Heart left ventricle (tissue), 13 donors: ENCODE results near the gene SRSF5.

ENCODE experiments used
- CTCF ChIP-seq, 12 donors: fragments of 200-600 bp; sonication (generic) in 4 of 12; IDR thresholded peaks; one replicate each; pipeline versions ENCODE4 v1.5.0 to v1.8.0; 2018 to 2022; ENCODE audit warnings: antibody characterized with exemption in 12 of 12, mild to moderate bottlenecking in 5 of 12
- POLR2A ChIP-seq, 2 donors: fragments of 450-650 bp; IDR thresholded peaks; one replicate each; pipeline ENCODE4 v1.6.1; 2017; ENCODE audit warnings: antibody characterized with exemption in 2 of 2, mild to moderate bottlenecking in 2 of 2, moderate library complexity in 2 of 2
- donor health status: ischemic (EF 13 %, LVEDD 7.1; RV severe dilation, severe dysfunction).
- donor health status: DM: no; HTN: yes; CAD: no.
- donor health status: DM: no; HTN: no; CAD: no.
- donor health status: ischemic (EF 25% LVEDD 6.9; RV normal size, moderate dysfunction).
- donor health status: ischemic (EF 25% LVEDD 5.7; RV mildly dilated, moderate dysfunction).
- donor health status: ischemic (EF 35%, LVEDD 5.7; RV mildly dilated, moderate dysfunction).
- donor health status: nonischemic (EF 11% LVEDD 7.7; RV severe dilation, severe dysfunction).
- donor health status: DM: yes; HTN: yes; CAD: no.
- donor health status: PGD.
- donor health status: ischemic (EF 29% LVEDD 5.4; RV normal size, mild dysfunction).
- donor health status: nonischemic (EF 23%, LVEDD 6.1; RV moderate dilation, normal function).

- TF ChIP-seq CTCF (IDR thresholded peaks at IDR 0.05) (no peak), POLR2A (IDR thresholded peaks at IDR 0.05) (no peak)
Observed at GRCh38 chr14:69804902-69805301, 38.0 kb downstream of the SRSF5 start.
